HG02870 (cell line): ENCODE results near the gene ACTR3C.
"Not testable (repeated sequence)": the region's sequence is repeated elsewhere in the genome, so short reads cannot be mapped to it uniquely, and the experiment has no call there.

ENCODE experiments used
- ATAC-seq: cut with Tn5 transposase; IDR thresholded peaks from one replicate; pipeline ENCODE4 v1.9.1; 2021; ENCODE audit warnings: mild to moderate bottlenecking, moderate library complexity; ENCODE audit not compliant: unreplicated experiment

The ACTR3C gene

GRCh38 chr7:150219941-150220658 lies 103.2 kb downstream of the ACTR3C start:
- not testable (repeated sequence) for ATAC-seq

GRCh38 chr7:150206848-150207247 lies 116.5 kb downstream of the ACTR3C start:
- not testable (repeated sequence) for ATAC-seq

GRCh38 chr7:150205866-150206265 lies 117.5 kb downstream of the ACTR3C start:
- not testable (repeated sequence) for ATAC-seq

GRCh38 chr7:150204577-150204976 lies 118.8 kb downstream of the ACTR3C start:
- not testable (repeated sequence) for ATAC-seq

- ATAC-seq = not testable (repeated sequence)
Measured at GRCh38 chr7:150202894-150203293, 120.5 kb downstream of the ACTR3C start.
